Ishikawa (cell line): ENCODE data around the gene CPED1.

ENCODE experiments used
- CEBPB ChIP-seq: IDR thresholded peaks from 2 replicates; pipeline ENCODE4 v1.6.1; 2012
- CREB1 ChIP-seq: IDR thresholded peaks from 2 replicates; pipeline ENCODE4 v1.6.1; 2012; ENCODE audit warnings: low read depth
- EGR1 ChIP-seq: IDR thresholded peaks from 2 replicates; pipeline ENCODE4 v1.6.1; 2012
- EP300 ChIP-seq: IDR thresholded peaks from 2 replicates; pipeline ENCODE4 v1.6.1; 2012; ENCODE audit warnings: borderline replicate concordance
- FOXM1 ChIP-seq: IDR thresholded peaks from 2 replicates; pipeline ENCODE4 v1.6.1; 2012; ENCODE audit warnings: low read depth, borderline replicate concordance
- RAD21 ChIP-seq: IDR thresholded peaks from 2 replicates; pipeline ENCODE4 v1.6.1; 2012; ENCODE audit warnings: low read depth
- TAF1 ChIP-seq: IDR thresholded peaks from 2 replicates; pipeline ENCODE4 v1.6.1; 2012; ENCODE audit warnings: low read depth, mild to moderate bottlenecking
- TCF12 ChIP-seq: IDR thresholded peaks from 2 replicates; pipeline ENCODE4 v1.6.1; 2012; ENCODE audit warnings: low read depth
- TEAD4 ChIP-seq: IDR thresholded peaks from 2 replicates; pipeline ENCODE4 v1.6.1; 2012
- YY1 ChIP-seq: IDR thresholded peaks from 2 replicates; pipeline ENCODE4 v1.6.1; 2012; ENCODE audit warnings: low read depth
- ZBTB7A ChIP-seq: IDR thresholded peaks from 2 replicates; pipeline ENCODE4 v1.6.1; 2012; ENCODE audit warnings: low read depth
- TF ChIP-seq, protein P1 (sequence below): IDR thresholded peaks from 2 replicates; pipeline ENCODE4 v1.6.1; 2012; ENCODE audit warnings: low read depth, mild to moderate bottlenecking
- TF ChIP-seq, protein P2 (sequence below): IDR thresholded peaks from 2 replicates; pipeline ENCODE4 v1.6.1; 2012
- TF ChIP-seq, protein P3 (sequence below): IDR thresholded peaks from 2 replicates; pipeline ENCODE4 v1.6.1; 2012

DNA sequence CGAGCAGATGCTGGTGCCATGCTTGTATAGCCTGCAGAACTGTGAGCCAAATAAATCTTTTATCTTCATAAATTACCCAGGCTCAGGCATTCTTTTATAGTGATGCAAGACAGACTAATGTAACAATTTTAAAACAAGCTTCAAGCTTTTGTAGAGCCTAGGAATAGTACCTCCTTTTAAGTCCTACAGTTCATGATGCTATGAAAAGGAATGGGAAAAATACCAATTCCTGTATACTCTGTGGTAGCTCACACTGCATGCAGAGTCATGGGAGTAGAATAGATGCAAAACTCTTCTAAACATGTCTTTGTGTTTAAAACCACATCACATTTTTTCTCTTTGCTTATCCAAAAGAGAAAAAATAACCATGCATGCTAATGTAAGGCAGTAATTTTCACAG lies 273.7 kb downstream of the CPED1 start:
- no peak for TF ChIP-seq TEAD4
- no peak for TF ChIP-seq YY1
- TF ChIP-seq, protein P1, sequence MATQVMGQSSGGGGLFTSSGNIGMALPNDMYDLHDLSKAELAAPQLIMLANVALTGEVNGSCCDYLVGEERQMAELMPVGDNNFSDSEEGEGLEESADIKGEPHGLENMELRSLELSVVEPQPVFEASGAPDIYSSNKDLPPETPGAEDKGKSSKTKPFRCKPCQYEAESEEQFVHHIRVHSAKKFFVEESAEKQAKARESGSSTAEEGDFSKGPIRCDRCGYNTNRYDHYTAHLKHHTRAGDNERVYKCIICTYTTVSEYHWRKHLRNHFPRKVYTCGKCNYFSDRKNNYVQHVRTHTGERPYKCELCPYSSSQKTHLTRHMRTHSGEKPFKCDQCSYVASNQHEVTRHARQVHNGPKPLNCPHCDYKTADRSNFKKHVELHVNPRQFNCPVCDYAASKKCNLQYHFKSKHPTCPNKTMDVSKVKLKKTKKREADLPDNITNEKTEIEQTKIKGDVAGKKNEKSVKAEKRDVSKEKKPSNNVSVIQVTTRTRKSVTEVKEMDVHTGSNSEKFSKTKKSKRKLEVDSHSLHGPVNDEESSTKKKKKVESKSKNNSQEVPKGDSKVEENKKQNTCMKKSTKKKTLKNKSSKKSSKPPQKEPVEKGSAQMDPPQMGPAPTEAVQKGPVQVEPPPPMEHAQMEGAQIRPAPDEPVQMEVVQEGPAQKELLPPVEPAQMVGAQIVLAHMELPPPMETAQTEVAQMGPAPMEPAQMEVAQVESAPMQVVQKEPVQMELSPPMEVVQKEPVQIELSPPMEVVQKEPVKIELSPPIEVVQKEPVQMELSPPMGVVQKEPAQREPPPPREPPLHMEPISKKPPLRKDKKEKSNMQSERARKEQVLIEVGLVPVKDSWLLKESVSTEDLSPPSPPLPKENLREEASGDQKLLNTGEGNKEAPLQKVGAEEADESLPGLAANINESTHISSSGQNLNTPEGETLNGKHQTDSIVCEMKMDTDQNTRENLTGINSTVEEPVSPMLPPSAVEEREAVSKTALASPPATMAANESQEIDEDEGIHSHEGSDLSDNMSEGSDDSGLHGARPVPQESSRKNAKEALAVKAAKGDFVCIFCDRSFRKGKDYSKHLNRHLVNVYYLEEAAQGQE = no peak
- TF ChIP-seq FOXM1 = no peak
- TF ChIP-seq TCF12 = no peak
- TF ChIP-seq RAD21 = no peak
- TF ChIP-seq, protein P2, sequence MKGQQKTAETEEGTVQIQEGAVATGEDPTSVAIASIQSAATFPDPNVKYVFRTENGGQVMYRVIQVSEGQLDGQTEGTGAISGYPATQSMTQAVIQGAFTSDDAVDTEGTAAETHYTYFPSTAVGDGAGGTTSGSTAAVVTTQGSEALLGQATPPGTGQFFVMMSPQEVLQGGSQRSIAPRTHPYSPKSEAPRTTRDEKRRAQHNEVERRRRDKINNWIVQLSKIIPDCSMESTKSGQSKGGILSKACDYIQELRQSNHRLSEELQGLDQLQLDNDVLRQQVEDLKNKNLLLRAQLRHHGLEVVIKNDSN = no peak
- TF ChIP-seq CEBPB = no peak
- TF ChIP-seq, protein P3, sequence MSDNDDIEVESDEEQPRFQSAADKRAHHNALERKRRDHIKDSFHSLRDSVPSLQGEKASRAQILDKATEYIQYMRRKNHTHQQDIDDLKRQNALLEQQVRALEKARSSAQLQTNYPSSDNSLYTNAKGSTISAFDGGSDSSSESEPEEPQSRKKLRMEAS = no peak
- TF ChIP-seq TAF1 = no peak
- no peak for TF ChIP-seq EGR1
- no peak for TF ChIP-seq EP300
- TF ChIP-seq ZBTB7A = no peak
- TF ChIP-seq CREB1 = no peak
